IPS-NIHi7 (cell line): ENCODE data around the gene WWOX.
A peak's percentile ranks its signal among the peaks of the same experiment; 100 is the strongest.

Experiments used
- DNase-seq: peaks from one replicate; pipeline ENCODE4 v3.0.0; 2012; ENCODE audit warnings: mixed read lengths; ENCODE audit errors: extremely low spot score

WWOX gene

GRCh38 chr16:79132701-79133100 is 1033.2 kb downstream of the WWOX start:
- DNase-seq = no peak

DNA sequence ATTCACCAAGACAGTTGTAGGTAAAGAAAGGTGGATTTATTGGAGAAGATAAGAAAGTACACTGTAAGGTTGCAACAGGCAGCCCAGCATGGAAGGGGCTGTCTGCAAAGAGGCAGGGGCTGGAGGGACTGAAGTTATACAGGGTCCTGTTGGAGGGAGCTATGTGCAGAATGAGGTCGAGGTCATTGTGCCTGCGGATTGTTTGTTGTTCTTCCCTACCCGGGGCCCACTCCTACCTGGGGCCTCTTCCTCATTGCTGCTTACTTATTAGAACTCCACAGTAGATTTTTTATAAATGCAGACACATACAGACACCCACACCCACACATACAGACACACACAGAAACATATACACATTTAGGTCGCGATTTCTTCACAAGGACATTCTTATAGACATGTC is 1034.8 kb downstream of the WWOX start:
- DNase-seq = no peak

DNA sequence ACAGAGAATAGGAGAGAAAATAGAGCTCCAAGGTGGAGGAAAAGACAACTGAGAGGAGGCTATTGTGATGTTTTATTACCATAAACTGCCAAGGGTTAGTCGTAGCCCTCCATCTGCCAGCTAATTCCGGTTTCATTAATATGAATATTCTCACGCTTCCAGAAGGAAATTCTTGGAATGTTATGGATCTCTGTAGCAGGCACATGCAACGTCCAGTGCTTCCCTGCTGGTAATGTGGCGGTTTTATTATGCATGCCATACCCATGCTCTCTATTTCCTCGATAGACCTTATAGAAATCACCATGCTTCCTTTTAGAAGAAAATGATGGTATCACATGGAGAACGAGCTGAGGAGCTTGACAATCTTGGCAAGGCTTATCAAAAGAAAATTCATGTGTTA is 1037.5 kb downstream of the WWOX start:
- DNase-seq = no peak

DNA sequence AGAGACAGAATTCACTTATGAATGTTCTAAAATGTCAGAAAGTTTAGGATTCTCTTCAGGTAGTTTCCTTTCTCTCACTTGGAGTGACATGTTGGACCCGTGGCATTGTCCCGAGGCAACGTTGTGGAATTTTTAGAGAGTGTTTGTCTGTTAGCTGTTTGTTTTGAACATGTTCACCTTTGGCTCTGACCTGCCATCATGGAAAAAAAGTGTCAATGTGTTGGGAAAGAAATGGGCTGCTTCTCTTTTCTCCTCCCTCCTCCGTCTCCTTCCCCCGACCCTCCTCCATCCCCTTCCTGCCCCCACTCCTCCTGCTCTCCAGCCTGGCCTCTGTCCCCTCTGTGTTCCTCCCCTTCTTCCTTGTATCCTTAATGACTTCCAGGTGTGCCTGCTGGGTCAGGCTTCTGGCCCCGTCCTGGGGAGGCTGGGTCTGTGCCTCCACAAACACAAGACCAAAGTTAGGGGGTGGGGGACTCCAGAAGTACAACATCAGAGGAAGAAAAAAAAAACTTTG is 1038.0 kb downstream of the WWOX start:
- no peak for DNase-seq

GRCh38 chr16:79139799-79140198 is 1040.3 kb downstream of the WWOX start:
- DNase-seq = no peak

DNA sequence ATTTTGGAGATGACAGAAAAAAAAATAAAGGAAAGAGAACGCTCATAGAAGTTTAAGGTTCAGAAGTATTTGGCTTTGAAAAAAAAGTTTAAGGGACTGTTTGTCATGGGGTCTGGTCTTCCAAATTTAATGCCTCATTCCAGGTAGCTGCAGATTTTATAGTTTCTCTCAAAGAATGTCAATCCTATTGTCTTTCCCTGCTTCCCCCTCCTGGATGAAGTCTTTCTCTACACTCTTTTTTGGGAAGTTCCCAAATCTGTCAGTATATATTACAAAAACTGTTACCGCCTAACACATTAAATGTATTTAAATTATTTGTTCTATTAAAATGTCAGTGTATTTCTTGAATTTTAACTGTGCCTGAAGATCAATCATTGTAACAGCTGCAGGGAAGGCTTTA is 1043.6 kb downstream of the WWOX start:
- no peak for DNase-seq

- DNase-seq = no peak
Measured at GRCh38 chr16:79150151-79150550, 1050.7 kb downstream of the WWOX start.

GRCh38 chr16:79150632-79151310 is 1051.3 kb downstream of the WWOX start:
- DNase-seq = no peak

DNA sequence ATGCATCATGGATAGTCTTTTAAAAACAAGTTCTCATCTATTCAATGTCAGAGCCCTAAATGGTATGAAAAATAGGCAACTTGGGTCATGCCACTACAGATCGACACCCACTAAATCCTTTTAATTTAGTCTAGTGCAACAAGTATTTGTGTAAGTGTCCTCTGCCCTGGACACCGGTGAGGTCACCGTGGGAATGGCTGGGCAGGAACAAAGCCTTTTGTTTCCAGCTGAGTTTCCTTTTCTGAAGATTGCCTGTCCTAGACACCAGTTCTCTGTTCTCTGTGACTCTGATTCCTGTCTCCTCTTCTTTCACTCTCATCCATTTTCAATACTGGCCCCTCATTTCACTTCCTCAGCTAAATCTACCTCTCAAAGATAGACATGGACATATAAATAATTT is 1054.6 kb downstream of the WWOX start:
- DNase-seq = no peak

DNA sequence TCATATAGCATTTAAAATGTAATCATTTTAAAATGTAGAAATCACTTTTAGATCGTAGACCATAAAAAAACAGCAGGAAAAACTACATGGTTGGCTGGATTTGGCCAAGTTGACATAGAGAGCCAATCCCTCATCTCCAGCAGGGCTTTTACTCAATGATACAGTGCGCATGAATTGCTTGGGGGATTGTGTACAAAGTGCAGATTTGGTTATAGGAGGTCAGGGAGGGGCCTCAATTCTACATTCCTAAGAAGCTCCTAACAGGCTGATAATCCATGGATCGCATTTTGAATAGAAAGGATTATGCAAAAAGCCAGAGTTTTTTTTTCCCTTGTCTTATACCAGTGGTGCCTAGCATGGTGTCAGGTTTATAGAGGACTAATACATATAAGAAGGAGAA is 1056.0 kb downstream of the WWOX start:
- no peak for DNase-seq

DNA sequence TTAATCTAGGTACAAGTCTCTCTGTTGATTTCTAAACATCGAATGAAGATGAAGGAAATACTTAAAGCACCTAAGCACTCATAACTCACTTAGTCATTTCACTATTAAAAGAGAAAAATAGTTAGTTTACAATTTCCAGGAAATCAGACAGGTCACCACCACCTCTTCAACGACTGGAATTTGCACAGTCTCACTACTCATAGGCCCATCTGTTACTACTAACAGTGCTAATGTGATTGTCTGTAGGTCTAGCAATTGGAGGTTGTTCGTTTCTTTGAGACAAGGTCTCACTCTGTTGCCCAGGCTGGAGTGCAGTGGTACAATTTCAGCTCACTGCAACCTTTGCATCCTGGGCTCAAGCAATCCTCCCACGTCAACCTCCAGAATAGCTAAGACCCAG is 1056.5 kb downstream of the WWOX start:
- no peak for DNase-seq

GRCh38 chr16:79156761-79157160 is 1057.3 kb downstream of the WWOX start:
- no peak for DNase-seq

- peak; percentile 45 for DNase-seq
Measured at GRCh38 chr16:79158337-79158736, 1058.9 kb downstream of the WWOX start.

GRCh38 chr16:79159261-79160049 is 1060.0 kb downstream of the WWOX start:
- no peak for DNase-seq

- DNase-seq = no peak
Measured at GRCh38 chr16:79162977-79163376, 1063.5 kb downstream of the WWOX start.

DNA sequence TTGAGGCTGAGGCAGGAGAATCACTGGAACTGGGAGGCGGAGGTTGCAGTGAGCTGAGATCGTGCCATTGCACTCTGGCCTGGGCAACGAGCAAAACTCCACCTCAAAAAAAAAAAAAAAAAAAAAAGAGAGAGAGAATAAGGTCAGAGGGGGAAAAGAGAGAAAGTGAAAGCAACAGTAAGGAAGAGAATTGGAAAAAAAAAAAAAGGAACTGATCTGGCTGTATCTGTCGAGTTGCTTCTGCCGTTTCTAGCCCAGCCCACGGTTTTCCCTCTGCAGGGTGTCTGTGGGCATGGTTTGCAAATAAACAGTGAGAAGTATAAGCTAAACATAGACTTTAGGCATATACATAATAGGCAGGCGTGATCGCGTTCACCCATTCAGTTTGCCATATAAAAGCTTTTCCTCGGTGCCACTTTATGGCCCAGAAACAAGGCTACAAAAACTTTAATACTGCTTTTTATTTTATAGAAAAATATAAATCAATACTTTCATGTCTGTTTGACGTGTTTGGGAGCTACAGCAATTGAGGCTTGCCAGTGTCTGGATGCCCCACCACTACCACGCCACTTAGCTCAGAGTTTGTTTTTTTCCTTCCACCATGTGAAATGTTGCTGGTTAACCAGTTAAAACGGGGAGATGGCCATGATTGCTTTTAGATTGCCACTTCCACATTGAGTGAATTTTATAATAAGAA is 1064.4 kb downstream of the WWOX start:
- no peak for DNase-seq

DNA sequence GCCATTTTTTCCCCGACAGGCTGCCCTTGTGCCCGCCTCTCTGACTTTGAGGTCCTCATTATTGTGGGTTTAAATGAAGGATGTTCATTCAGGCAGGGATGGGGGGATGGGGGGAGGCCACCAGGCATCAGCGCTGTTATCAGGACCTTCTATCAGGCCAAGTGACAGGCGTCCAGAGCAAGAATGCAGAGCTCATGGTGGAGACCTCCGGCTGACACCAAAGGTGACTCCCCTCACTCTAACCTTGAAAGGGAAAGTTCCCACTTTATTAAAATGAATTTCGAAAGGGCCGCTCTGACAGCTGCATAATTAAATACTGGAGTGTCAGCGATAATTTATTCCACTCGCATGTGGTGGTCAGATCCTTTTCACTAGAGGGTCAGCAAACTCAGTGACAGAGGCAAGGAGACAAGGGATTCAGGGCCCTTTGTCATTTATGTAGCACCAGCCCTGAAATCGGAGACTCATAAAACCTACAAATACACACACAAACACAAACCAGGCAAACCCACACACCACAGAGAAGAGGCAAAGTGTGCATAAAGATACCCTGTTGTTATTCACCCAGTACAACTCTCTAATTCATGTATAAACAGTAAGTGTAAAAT is 1065.0 kb downstream of the WWOX start:
- no peak for DNase-seq

GRCh38 chr16:79165079-79165478 is 1065.6 kb downstream of the WWOX start:
- DNase-seq = no peak

GRCh38 chr16:79165506-79165905 is 1066.1 kb downstream of the WWOX start:
- no peak for DNase-seq

DNA sequence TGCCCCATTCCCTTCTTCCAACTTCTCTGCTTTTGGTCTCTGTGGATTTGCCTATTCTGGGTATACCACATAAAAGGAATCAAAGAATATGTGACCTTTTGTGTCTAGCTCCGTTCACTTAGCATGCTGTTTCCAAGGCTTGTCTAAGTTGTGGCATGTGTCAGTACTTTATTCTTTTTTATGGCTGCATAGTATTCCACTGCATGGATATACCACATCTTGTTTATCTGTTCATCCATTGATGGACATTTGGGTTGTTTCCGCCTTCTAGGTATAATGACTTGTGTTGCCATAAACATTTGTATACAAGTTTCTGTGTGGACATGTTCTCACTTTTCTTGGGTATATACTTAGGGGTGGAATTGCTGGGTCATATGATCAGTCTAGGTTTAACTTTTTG is 1068.4 kb downstream of the WWOX start:
- DNase-seq = no peak

DNA sequence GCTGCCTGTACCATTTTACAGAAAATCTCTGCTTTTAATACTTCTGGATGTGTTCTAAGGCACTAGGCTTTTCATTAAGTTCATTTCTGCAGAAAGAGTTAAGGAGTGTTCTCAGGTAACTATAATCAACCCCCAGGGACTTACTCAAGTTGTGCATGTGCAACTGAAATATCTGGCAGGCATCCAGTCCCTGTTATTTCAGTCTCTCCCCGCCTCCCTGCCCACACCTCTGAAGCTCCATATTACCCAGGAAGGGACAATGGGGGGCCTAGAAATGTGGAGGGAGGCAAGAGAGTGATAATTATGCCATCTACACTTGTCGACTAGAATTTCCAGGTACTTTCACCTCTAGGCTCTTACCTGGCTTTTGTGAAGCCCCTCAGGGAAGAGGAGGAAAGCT is 1068.9 kb downstream of the WWOX start:
- DNase-seq = no peak

- DNase-seq = peak; percentile 71
Measured at GRCh38 chr16:79169239-79169638, 1069.8 kb downstream of the WWOX start.
